HCT116 (cell line): ENCODE data around the gene HNRNPA2B1.

Experiments
- ATF3 ChIP-seq: IDR thresholded peaks from 2 replicates; pipeline ENCODE4 v1.6.1; 2012
- CTCF ChIP-seq, 3 experiments: fragments of 200-600 bp in 1 of 3; sonication (generic) in 1 of 3; IDR thresholded peaks in 2 of 3; conservative IDR thresholded peaks in 1 of 3; 2 replicates each; pipeline ENCODE4 v1.5.1; 2012 to 2017; ENCODE audit warnings: low read depth in 2 of 3, low read length in 2 of 3, antibody characterized with exemption in 1 of 3, borderline replicate concordance in 1 of 3, control low read depth in 1 of 3, mild to moderate bottlenecking in 1 of 3, mixed read lengths in 1 of 3, mixed run types in 1 of 3, moderate library complexity in 1 of 3; ENCODE audit not compliant: insufficient read depth in 1 of 3
- EZH2 ChIP-seq: fragments of 200-600 bp; sonication (generic); IDR thresholded peaks from 2 replicates; pipeline ENCODE4 v1.6.1; 2017; ENCODE audit warnings: antibody characterized with exemption, mixed run types
- JUND ChIP-seq: IDR thresholded peaks from 2 replicates; pipeline ENCODE4 v1.6.1; 2012
- POLR2A ChIP-seq: IDR thresholded peaks from 2 replicates; pipeline ENCODE4 v1.7.0; 2011; ENCODE audit warnings: borderline replicate concordance; ENCODE audit not compliant: insufficient read depth, insufficient read length; ENCODE audit errors: extremely low read depth
- SP1 ChIP-seq: IDR thresholded peaks from 2 replicates; pipeline ENCODE4 v1.6.1; 2012; ENCODE audit warnings: low read depth

- no peak for TF ChIP-seq ATF3
- no peak for TF ChIP-seq CTCF (IDR thresholded peaks at IDR 0.05 in 2 of 3, conservative IDR thresholded peaks at IDR 0.05 in 1 of 3; ENCODE audit: borderline replicate concordance in 1 of 3, insufficient read depth in 1 of 3, low read depth in 2 of 3, low read length in 2 of 3)
- no peak for TF ChIP-seq SP1
- TF ChIP-seq POLR2A: no peak
- no peak for TF ChIP-seq JUND
- no peak for TF ChIP-seq EZH2
Measured at GRCh38 chr7:26182706-26183105, 17.8 kb downstream of the HNRNPA2B1 start.
